ENCODE data around the gene ADAMTSL1. TPM values are rescaled to one million over a fixed set of nuclear protein-coding genes. Genes with fewer than 3 reads are reported as not detected.

ADAMTSL1 gene
- total and polyA plus RNA-seq, 2 of the 8 experiments (the other 6 are each of a cell fraction or from before 2014, with no cell fraction given), result 0.84 to 1.1 TPM

GRCh38 chr9:18585996-18586395 is 112.0 kb downstream of the ADAMTSL1 start:
- Histone ChIP-seq H4K20me1 (replicated peaks in 1 of 2; ENCODE audit: control insufficient read depth in 1 of 2, insufficient read depth in 2 of 2, low read length in 2 of 2) (no peaks in the 10 kb centered on the region), H3K27ac (ENCODE audit: low read depth, low read length) (no peak overlapping the region), H3K9ac (replicated peaks in 1 of 4; ENCODE audit: extremely low read depth in 1 of 4, low read depth in 3 of 4, low read length in 3 of 4) (no peak overlapping the region), H3K79me1 (ENCODE audit: low read depth, low read length) (no peaks in the 10 kb centered on the region), H2BK20ac (ENCODE audit: low read length) (no peak overlapping the region), H3K18ac (ENCODE audit: extremely low read depth, low read length) (no peak overlapping the region), H3K23ac (ENCODE audit: insufficient read length) (no peak overlapping the region), H3K79me2 (ENCODE audit: control insufficient read depth in 1 of 2, insufficient read depth in 2 of 2, low read length in 2 of 2) (no peaks in the 10 kb centered on the region), H4K5ac (ENCODE audit: insufficient read length, low read depth, low read length) (no peak overlapping the region), H3K4me3 (ENCODE audit: extremely low read depth in 1 of 4, insufficient read depth in 2 of 4, low read depth in 3 of 4, low read length in 4 of 4) (no peak overlapping the region), H3K9me3 (ENCODE audit: insufficient read depth in 2 of 2, low read depth in 1 of 2, low read length in 1 of 2) (no peaks in the 10 kb centered on the region), H2BK15ac (ENCODE audit: low read length) (no peak overlapping the region), H2AK5ac (ENCODE audit: low read depth, low read length) (no peak overlapping the region), H2AFZ (ENCODE audit: low read length) (no peak overlapping the region), H3K4me2 (ENCODE audit: insufficient read depth in 1 of 2, low read depth in 2 of 2, low read length in 2 of 2) (no peak overlapping the region), H3K4ac (replicated peaks; ENCODE audit: insufficient read length, low read depth, low read length) (no peak overlapping the region), H2BK12ac (ENCODE audit: low read depth, low read length) (no peak overlapping the region), H3K27me3 (replicated peaks in 1 of 4; ENCODE audit: control insufficient read depth in 3 of 4, extremely low read depth in 1 of 4, insufficient read depth in 3 of 4, low read length in 3 of 4) (no peaks in the 10 kb centered on the region), H3K36me3 (ENCODE audit: control insufficient read depth in 2 of 4, insufficient read depth in 4 of 4, low read length in 3 of 4) (no peaks in the 10 kb centered on the region), H2BK120ac (replicated peaks; ENCODE audit: low read depth, low read length) (no peak overlapping the region), H2BK5ac (ENCODE audit: low read depth, low read length) (no peak overlapping the region), H4K91ac (replicated peaks; ENCODE audit: insufficient read length, low read length) (no peak overlapping the region), H4K8ac (ENCODE audit: extremely low read depth, insufficient read depth, low read length) (no peak overlapping the region), H3K14ac (ENCODE audit: insufficient read length) (no peak overlapping the region), H3K23me2 (ENCODE audit: low read depth, low read length) (no peaks in the 10 kb centered on the region), H3K56ac (replicated peaks; ENCODE audit: insufficient read length, low read depth, low read length) (no peak overlapping the region), H3K4me1 (replicated peaks in 1 of 4; ENCODE audit: control insufficient read depth in 3 of 4, insufficient read depth in 4 of 4, low read length in 3 of 4) (no peaks in the 10 kb centered on the region)
- FAIRE-seq (no peak), DNase-seq (ENCODE audit: low read depth in 1 of 2, low spot score in 2 of 2) (no peak)
- ChIA-PET POLR2A (ENCODE audit: partially characterized antibody) (no interaction called here), CTCF (ENCODE audit: partially characterized antibody) (no interaction called here)
- TF ChIP-seq SIRT6 (IDR thresholded peaks at IDR 0.05; ENCODE audit: low read length) (no peak), MAFK (IDR thresholded peaks at IDR 0.05; ENCODE audit: low read depth, low read length) (no peak), GABPA (IDR thresholded peaks at IDR 0.05; ENCODE audit: borderline replicate concordance, insufficient read depth, low read length) (no peak), RXRA (IDR thresholded peaks at IDR 0.05; ENCODE audit: insufficient read depth, low read depth, low read length) (no peak), SAP30 (IDR thresholded peaks at IDR 0.05; ENCODE audit: insufficient read depth, insufficient replicate concordance, low read length) (no peak), EP300 (IDR thresholded peaks at IDR 0.05; ENCODE audit: borderline replicate concordance in 1 of 2, low read depth in 2 of 2, low read length in 2 of 2) (no peak)

Measured in H1 (cell line).